HG03066 (cell line): Measurements from ENCODE around the gene PPM1L.

Experiments used
- ATAC-seq: cut with Tn5 transposase; IDR thresholded peaks from one replicate; pipeline ENCODE4 v1.9.1; 2021; ENCODE audit warnings: low read depth; ENCODE audit not compliant: unreplicated experiment

Gene PPM1L

GRCh38 chr3:160804762-160805161, 48.7 kb downstream of the PPM1L start:
- ATAC-seq = no peak

GRCh38 chr3:160806094-160806493, 50.1 kb downstream of the PPM1L start:
- no peak for ATAC-seq

DNA sequence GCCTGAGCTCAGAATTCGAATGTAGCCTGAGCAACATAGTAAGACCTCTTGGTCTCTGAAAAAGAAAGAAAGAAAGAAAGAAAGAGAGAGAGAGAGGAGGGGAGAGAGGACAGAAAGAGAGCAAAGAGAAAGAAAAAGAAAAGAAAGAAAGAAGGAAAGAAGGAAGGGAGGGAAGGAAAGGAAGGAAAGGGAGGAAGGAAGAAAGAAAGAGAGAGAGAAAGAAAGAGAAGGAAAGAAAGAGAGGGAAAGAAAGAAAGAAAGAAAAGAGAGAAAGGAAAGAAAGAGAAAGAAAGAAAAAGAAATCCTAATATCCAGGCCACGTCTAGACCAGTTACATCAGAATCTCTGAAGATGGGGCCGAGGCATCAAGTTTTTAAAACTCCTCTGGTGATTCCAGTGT, 50.7 kb downstream of the PPM1L start:
- ATAC-seq = no peak

DNA sequence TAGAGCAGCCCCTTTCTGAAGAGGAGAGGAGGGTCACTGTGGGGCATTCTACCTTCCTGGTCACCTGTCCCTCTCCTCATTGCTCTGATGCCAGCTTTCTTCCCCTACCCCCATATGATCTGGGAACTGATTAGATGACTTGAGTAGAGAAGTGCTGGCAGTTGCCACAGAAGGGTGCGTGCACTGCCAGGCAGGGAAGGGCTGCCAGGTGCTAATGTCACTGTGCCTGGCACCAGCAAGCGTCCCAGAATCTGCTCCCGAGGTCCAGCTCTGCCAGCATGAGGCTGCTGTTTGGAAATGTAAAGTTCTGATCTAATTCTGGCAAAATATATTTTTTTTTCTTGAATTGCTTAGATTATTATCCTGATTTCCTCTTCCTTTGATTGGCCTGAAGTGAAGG, 52.8 kb downstream of the PPM1L start:
- no peak for ATAC-seq

- ATAC-seq = no peak
Observed at GRCh38 chr3:160809453-160809852, 53.4 kb downstream of the PPM1L start.

- ATAC-seq = no peak
Observed at GRCh38 chr3:160810362-160811236, 54.6 kb downstream of the PPM1L start.

- ATAC-seq = no peak
Observed at GRCh38 chr3:160811237-160811548, 55.2 kb downstream of the PPM1L start.

DNA sequence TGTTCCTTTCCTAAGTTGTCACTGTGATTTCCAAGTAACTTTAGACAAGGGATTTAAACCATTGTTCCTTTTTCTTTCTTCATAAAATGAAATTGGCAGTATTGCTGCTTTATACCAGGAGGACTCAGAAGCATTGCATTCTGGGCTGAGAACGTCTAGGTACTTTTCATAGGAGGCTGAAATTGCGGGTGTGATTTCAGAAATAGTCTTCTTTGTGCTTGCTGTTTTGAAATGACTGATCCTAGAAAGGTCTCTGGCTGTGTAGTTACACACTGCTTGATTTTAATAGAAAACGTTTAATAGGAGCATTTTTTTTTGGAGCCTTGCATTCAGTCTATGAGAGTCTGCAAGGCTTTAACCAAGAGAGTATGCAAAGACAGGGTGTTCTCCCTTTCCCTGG, 56.3 kb downstream of the PPM1L start:
- ATAC-seq = no peak

- no peak for ATAC-seq
Observed at GRCh38 chr3:160815280-160815679, 59.2 kb downstream of the PPM1L start.

- ATAC-seq = no peak
Observed at GRCh38 chr3:160820022-160820421, 64.0 kb downstream of the PPM1L start.

- no peak for ATAC-seq
Observed at GRCh38 chr3:160820430-160820829, 64.4 kb downstream of the PPM1L start.

- ATAC-seq = no peak
Observed at GRCh38 chr3:160822936-160823335, 66.9 kb downstream of the PPM1L start.

- no peak for ATAC-seq
Observed at GRCh38 chr3:160825311-160825800, 69.3 kb downstream of the PPM1L start.

DNA sequence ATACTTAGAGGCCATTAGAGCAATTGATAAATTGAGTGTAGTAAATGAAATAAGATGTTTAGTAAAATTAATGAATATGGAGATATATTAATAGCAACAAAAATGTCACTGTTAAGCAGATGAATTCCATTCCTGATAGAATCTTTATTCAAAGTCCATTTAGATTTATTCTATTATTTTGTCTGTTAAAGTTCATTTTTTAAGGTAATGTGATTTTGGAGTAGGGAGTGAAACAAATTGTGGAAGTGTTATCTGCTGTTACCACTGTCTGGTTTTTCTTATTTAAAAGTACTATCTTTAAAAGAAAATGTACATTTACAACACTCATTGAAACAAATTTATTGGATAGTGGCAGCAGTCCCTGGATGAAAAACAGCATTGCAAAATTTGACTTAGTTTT, 70.4 kb downstream of the PPM1L start:
- ATAC-seq = no peak

GRCh38 chr3:160826991-160827390, 71.0 kb downstream of the PPM1L start:
- no peak for ATAC-seq

DNA sequence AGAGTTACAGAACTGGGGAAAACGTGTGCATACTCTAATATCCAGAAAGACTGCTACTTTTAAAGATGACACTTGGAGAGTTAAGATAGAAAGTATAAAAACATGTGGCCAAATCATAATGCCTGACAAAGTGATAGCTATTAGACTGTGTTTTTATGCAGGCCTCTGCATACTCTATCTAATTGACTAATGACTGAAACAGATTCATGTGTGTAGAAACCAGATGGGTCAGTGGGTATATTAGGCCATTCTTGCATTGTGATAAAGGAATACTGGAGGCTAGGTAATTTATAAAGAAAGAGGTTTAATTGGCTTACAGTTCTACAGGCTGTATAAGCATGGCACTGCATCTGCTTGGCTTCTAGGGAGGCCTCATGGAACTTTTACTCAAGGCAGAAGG, 71.5 kb downstream of the PPM1L start:
- ATAC-seq = no peak

GRCh38 chr3:160828880-160829279, 72.8 kb downstream of the PPM1L start:
- no peak for ATAC-seq

GRCh38 chr3:160829486-160830009, 73.5 kb downstream of the PPM1L start:
- ATAC-seq = no peak

GRCh38 chr3:160830796-160831195, 74.8 kb downstream of the PPM1L start:
- ATAC-seq = no peak

GRCh38 chr3:160831401-160831800, 75.4 kb downstream of the PPM1L start:
- no peak for ATAC-seq

GRCh38 chr3:160837394-160837980, 81.5 kb downstream of the PPM1L start:
- no peak for ATAC-seq

GRCh38 chr3:160840590-160840989, 84.6 kb downstream of the PPM1L start:
- ATAC-seq = no peak
